Neuronal stem cell (in vitro differentiated cells): Measurements from ENCODE around the gene DXO.

Source experiments
- DNase-seq: peaks from one replicate; pipeline ENCODE4 v3.0.0-alpha.2; 2013; ENCODE audit warnings: low spot score
- H2AFZ ChIP-seq: one replicate; pipeline ENCODE4 v1.6.1; 2013; ENCODE audit warnings: mild to moderate bottlenecking, low read length, inconsistent platforms
- H2AK5ac ChIP-seq: 2 replicates; pipeline ENCODE4 v1.6.1; 2013; ENCODE audit warnings: low read depth, mild to moderate bottlenecking, inconsistent platforms, low read length, moderate library complexity, mixed read lengths
- H2BK120ac ChIP-seq: 2 replicates; pipeline ENCODE4 v1.6.1; 2013; ENCODE audit warnings: low read depth, mild to moderate bottlenecking, inconsistent platforms, low read length, moderate library complexity, mixed read lengths
- H2BK12ac ChIP-seq: one replicate; pipeline ENCODE4 v1.6.1; 2013; ENCODE audit warnings: low read length, inconsistent platforms
- H2BK15ac ChIP-seq: 2 replicates; pipeline ENCODE4 v1.6.1; 2013; ENCODE audit warnings: mild to moderate bottlenecking, low read length, inconsistent platforms, mixed read lengths
- H2BK5ac ChIP-seq: one replicate; pipeline ENCODE4 v1.6.1; 2013; ENCODE audit warnings: inconsistent platforms, mild to moderate bottlenecking, low read length, moderate library complexity
- H3K14ac ChIP-seq: one replicate; pipeline ENCODE4 v1.6.1; 2013; ENCODE audit warnings: low read length, inconsistent platforms
- H3K18ac ChIP-seq: 2 replicates; pipeline ENCODE4 v1.6.1; 2013; ENCODE audit warnings: low read length, inconsistent platforms
- H3K23ac ChIP-seq: 2 replicates; pipeline ENCODE4 v1.6.1; 2013; ENCODE audit warnings: low read depth, mild to moderate bottlenecking, mixed read lengths, low read length, inconsistent platforms; ENCODE audit not compliant: poor library complexity
- H3K27ac ChIP-seq: replicated peaks from 3 replicates; pipeline ENCODE4 v1.5.1; 2013; ENCODE audit warnings: low read length, inconsistent platforms
- H3K27me3 ChIP-seq, 3 experiments: 2 replicates each; pipeline ENCODE4 v1.6.1; 2013; ENCODE audit warnings: low read length in 3 of 3, mild to moderate bottlenecking in 2 of 3, inconsistent platforms in 1 of 3, low read depth in 1 of 3, mixed read lengths in 1 of 3, moderate library complexity in 1 of 3; ENCODE audit not compliant: control insufficient read depth in 3 of 3, insufficient read depth in 3 of 3
- H3K36me3 ChIP-seq, 2 donors: replicated peaks in 1 of 2; 2 replicates each; pipeline ENCODE4 v1.6.1; 2013; ENCODE audit warnings: low read length in 2 of 2; ENCODE audit not compliant: control insufficient read depth in 2 of 2, insufficient read depth in 2 of 2
- H3K4ac ChIP-seq: 2 replicates; pipeline ENCODE4 v1.6.1; 2013; ENCODE audit warnings: inconsistent platforms, mild to moderate bottlenecking, low read length, moderate library complexity
- H3K4me1 ChIP-seq, 2 donors: 1 replicate in 1 of 2; 2 replicates in 1 of 2; pipeline ENCODE4 v1.6.1; 2013; ENCODE audit warnings: low read length in 2 of 2, low read depth in 1 of 2; ENCODE audit not compliant: control insufficient read depth in 2 of 2, insufficient read depth in 1 of 2
- H3K4me2 ChIP-seq: one replicate; pipeline ENCODE4 v1.6.1; 2013; ENCODE audit warnings: mild to moderate bottlenecking, low read length, inconsistent platforms; ENCODE audit not compliant: insufficient read depth, poor library complexity, severe bottlenecking
- H3K4me3 ChIP-seq, 2 donors: 2 replicates each; pipeline ENCODE4 v1.5.1; 2013; ENCODE audit warnings: low read length in 2 of 2, mild to moderate bottlenecking in 2 of 2, inconsistent platforms in 1 of 2, moderate library complexity in 1 of 2
- H3K79me1 ChIP-seq: one replicate; pipeline ENCODE4 v1.6.1; 2013; ENCODE audit warnings: low read depth, mild to moderate bottlenecking, inconsistent platforms, low read length, moderate library complexity
- H3K9ac ChIP-seq: one replicate; pipeline ENCODE4 v1.6.1; 2013; ENCODE audit warnings: mild to moderate bottlenecking, low read depth, low read length, inconsistent platforms; ENCODE audit not compliant: poor library complexity
- H3K9me3 ChIP-seq, 2 donors: replicated peaks in 1 of 2; 2 replicates each; pipeline versions ENCODE3 to v1.6.1; 2013; ENCODE audit warnings: low read length in 2 of 2, mild to moderate bottlenecking in 2 of 2, inconsistent platforms in 1 of 2, low read depth in 1 of 2, mixed read lengths in 1 of 2, moderate library complexity in 1 of 2; ENCODE audit not compliant: control insufficient read depth in 2 of 2, insufficient read depth in 1 of 2
- H4K8ac ChIP-seq: one replicate; pipeline ENCODE4 v1.6.1; 2013; ENCODE audit warnings: low read depth, mild to moderate bottlenecking, inconsistent platforms, low read length, moderate library complexity
- H4K91ac ChIP-seq: one replicate; pipeline ENCODE4 v1.6.1; 2013; ENCODE audit warnings: low read length, low read depth, mild to moderate bottlenecking, inconsistent platforms; ENCODE audit not compliant: poor library complexity
- WGBS, 2 donors: extraction: QIAGEN DNeasy Blood & Tissue Kit; methylation state at CpG; one replicate each; pipeline ENCODE4 v1.1.7; 2013; ENCODE audit warnings: missing lambda C conversion rate in 2 of 2, mixed read lengths in 1 of 2; ENCODE audit not compliant: insufficient read length in 2 of 2, insufficient replicate concordance in 1 of 2; ENCODE audit errors: extremely low coverage in 2 of 2; 5-methylcytosine and 5-hydroxymethylcytosine counted together

Gene DXO

GRCh38 chr6:31948753-31949413, 23.1 kb downstream of the DXO start:
- H3K4me3 ChIP-seq: no peak overlapping the region
- H3K23ac ChIP-seq: peak overlapping the region; percentile 68
- no peak overlapping the region for H4K8ac ChIP-seq
- no peak overlapping the region for H2BK5ac ChIP-seq
- DNase-seq: no peak
- H3K4ac ChIP-seq: no peak overlapping the region
- no peak overlapping the region for H2AK5ac ChIP-seq
- no peak overlapping the region for H3K4me2 ChIP-seq
- no peak overlapping the region for H3K14ac ChIP-seq
- H2BK12ac ChIP-seq: no peak overlapping the region
- no peak overlapping the region for H4K91ac ChIP-seq
- H3K9me3 ChIP-seq: peaks cover 0 to 1% of the 10 kb centered on the region in 2 donors
- no CpG with 5 or more reads among the region's 6 CpGs for WGBS, 2 donors
- H3K27me3 ChIP-seq: peaks cover 0 to 2% (median 0%) of the 10 kb centered on the region in 3 experiments
- H2BK15ac ChIP-seq: no peak overlapping the region
- H3K4me1 ChIP-seq: peaks cover 4 to 15% of the 10 kb centered on the region in 2 donors
- no peak overlapping the region for H3K9ac ChIP-seq
- no peak overlapping the region for H2AFZ ChIP-seq
- H3K36me3 ChIP-seq: peaks cover 28 to 38% of the 10 kb centered on the region in 2 donors
- H3K27ac ChIP-seq: no peak overlapping the region
- no peak overlapping the region for H3K18ac ChIP-seq
- H3K79me1 ChIP-seq: no peaks in the 10 kb centered on the region
- H2BK120ac ChIP-seq: no peak overlapping the region

GRCh38 chr6:31948306-31948705, 23.6 kb downstream of the DXO start:
- H3K27ac ChIP-seq: no peak overlapping the region
- H3K4ac ChIP-seq: no peak overlapping the region
- H3K9me3 ChIP-seq: peaks cover 0 to 1% of the 10 kb centered on the region in 2 donors
- no peak overlapping the region for H3K23ac ChIP-seq
- H2AK5ac ChIP-seq: no peak overlapping the region
- H2BK12ac ChIP-seq: no peak overlapping the region
- H3K9ac ChIP-seq: no peak overlapping the region
- H3K36me3 ChIP-seq: peaks cover 22 to 32% of the 10 kb centered on the region in 2 donors
- H2BK120ac ChIP-seq: no peak overlapping the region
- H3K4me2 ChIP-seq: no peak overlapping the region
- H2BK15ac ChIP-seq: no peak overlapping the region
- WGBS, 2 donors: no CpG with 5 or more reads among the region's 5 CpGs
- peaks cover 4 to 15% of the 10 kb centered on the region in 2 donors for H3K4me1 ChIP-seq
- no peaks in the 10 kb centered on the region for H3K79me1 ChIP-seq
- DNase-seq: no peak
- H3K4me3 ChIP-seq: no peak overlapping the region
- H3K27me3 ChIP-seq: peaks cover 0 to 7% (median 0%) of the 10 kb centered on the region in 3 experiments
- H3K14ac ChIP-seq: no peak overlapping the region
- no peak overlapping the region for H4K91ac ChIP-seq
- no peak overlapping the region for H2BK5ac ChIP-seq
- no peak overlapping the region for H3K18ac ChIP-seq
- H4K8ac ChIP-seq: no peak overlapping the region
- no peak overlapping the region for H2AFZ ChIP-seq

- Histone ChIP-seq H2AK5ac (peak overlapping the region; percentile 19), H3K4me1 (peaks cover 4 to 15% of the 10 kb centered on the region in 2 donors), H3K36me3 (peaks cover 18 to 28% of the 10 kb centered on the region in 2 donors), H3K4ac (no peak overlapping the region), H2BK120ac (no peak overlapping the region), H3K27ac (no peak overlapping the region), H3K9ac (no peak overlapping the region), H3K18ac (no peak overlapping the region), H3K79me1 (no peaks in the 10 kb centered on the region), H3K4me2 (no peak overlapping the region), H2AFZ (no peak overlapping the region), H2BK12ac (no peak overlapping the region), H3K9me3 (peaks cover 0 to 1% of the 10 kb centered on the region in 2 donors), H3K23ac (no peak overlapping the region), H4K8ac (no peak overlapping the region), H4K91ac (no peak overlapping the region), H3K14ac (no peak overlapping the region), H3K27me3 (peaks cover 0 to 7% (median 0%) of the 10 kb centered on the region in 3 experiments), H3K4me3 (no peak overlapping the region), H2BK5ac (no peak overlapping the region), H2BK15ac (no peak overlapping the region)
- no CpG with 5 or more reads among the region's 4 CpGs for WGBS, 2 donors
- DNase-seq: no peak
Measured at GRCh38 chr6:31947864-31948263, 24.1 kb downstream of the DXO start.

GRCh38 chr6:31947070-31947675, 24.8 kb downstream of the DXO start:
- Histone ChIP-seq H2BK120ac (no peak overlapping the region), H2AK5ac (peak overlapping the region; percentile 79), H3K4me1 (peaks cover 4 to 15% of the 10 kb centered on the region in 2 donors), H3K4me2 (no peak overlapping the region), H4K8ac (no peak overlapping the region), H2AFZ (no peak overlapping the region), H3K23ac (no peak overlapping the region), H2BK12ac (no peak overlapping the region), H3K14ac (no peak overlapping the region), H3K4ac (no peak overlapping the region), H4K91ac (no peak overlapping the region), H3K27me3 (peaks cover 0 to 7% (median 0%) of the 10 kb centered on the region in 3 experiments), H2BK15ac (peak overlapping the region; percentile 33), H3K79me1 (no peaks in the 10 kb centered on the region), H3K18ac (no peak overlapping the region), H3K9me3 (peaks cover 0 to 1% of the 10 kb centered on the region in 2 donors), H3K27ac (no peak overlapping the region), H3K4me3 (no peak overlapping the region), H3K9ac (no peak overlapping the region), H3K36me3 (peaks cover 15 to 21% of the 10 kb centered on the region in 2 donors), H2BK5ac (peak overlapping the region; percentile 42)
- DNase-seq: no peak
- WGBS, 2 donors: no CpG with 5 or more reads among the region's 24 CpGs
